Lower leg skin (tissue), 3 donors: ENCODE data around the gene TMEM245.

Source experiments
- POLR2A ChIP-seq, 2 donors: fragments of 450-650 bp; IDR thresholded peaks; one replicate each; pipeline ENCODE4 v1.6.1; 2016 to 2017; ENCODE audit warnings: antibody characterized with exemption in 2 of 2, mild to moderate bottlenecking in 1 of 2, moderate library complexity in 1 of 2
- TF ChIP-seq, protein P1 (sequence below), 3 donors: fragments of 450-650 bp; IDR thresholded peaks; one replicate each; pipeline ENCODE4 v1.5.1; 2016; ENCODE audit warnings: antibody characterized with exemption in 3 of 3, mild to moderate bottlenecking in 3 of 3, moderate library complexity in 2 of 3

DNA sequence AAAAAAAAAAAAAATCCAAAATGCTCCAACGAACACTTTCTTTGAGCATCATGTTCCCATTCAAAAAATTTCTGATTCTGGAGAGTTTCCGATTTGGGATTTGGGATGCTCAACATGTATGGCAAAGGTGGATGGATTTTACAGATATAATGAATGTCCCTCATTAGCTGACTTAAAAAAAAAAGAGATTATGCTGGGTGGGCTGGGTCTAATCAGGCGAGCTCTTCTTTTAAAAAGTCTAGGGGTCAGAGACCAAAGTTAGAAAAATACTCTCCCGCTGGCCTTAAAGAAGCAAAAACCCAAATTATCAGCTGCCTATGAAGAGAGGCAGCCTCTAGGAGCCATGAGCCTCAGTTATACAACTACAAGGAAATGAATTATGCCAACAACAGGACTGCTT, 91.3 kb downstream of the TMEM245 start:
- TF ChIP-seq, protein P1, sequence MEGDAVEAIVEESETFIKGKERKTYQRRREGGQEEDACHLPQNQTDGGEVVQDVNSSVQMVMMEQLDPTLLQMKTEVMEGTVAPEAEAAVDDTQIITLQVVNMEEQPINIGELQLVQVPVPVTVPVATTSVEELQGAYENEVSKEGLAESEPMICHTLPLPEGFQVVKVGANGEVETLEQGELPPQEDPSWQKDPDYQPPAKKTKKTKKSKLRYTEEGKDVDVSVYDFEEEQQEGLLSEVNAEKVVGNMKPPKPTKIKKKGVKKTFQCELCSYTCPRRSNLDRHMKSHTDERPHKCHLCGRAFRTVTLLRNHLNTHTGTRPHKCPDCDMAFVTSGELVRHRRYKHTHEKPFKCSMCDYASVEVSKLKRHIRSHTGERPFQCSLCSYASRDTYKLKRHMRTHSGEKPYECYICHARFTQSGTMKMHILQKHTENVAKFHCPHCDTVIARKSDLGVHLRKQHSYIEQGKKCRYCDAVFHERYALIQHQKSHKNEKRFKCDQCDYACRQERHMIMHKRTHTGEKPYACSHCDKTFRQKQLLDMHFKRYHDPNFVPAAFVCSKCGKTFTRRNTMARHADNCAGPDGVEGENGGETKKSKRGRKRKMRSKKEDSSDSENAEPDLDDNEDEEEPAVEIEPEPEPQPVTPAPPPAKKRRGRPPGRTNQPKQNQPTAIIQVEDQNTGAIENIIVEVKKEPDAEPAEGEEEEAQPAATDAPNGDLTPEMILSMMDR (IDR thresholded peaks at IDR 0.05) = no peak
- no peak for TF ChIP-seq POLR2A (IDR thresholded peaks at IDR 0.05)
